ENCODE data around the gene TEX36.
"Not testable (repeated sequence)": the region's sequence is repeated elsewhere in the genome, so short reads cannot be mapped to it uniquely, and the experiment has no call there.

The TEX36 gene

GRCh38 chr10:125659071-125659470 lies 23.9 kb downstream of the TEX36 start:
- Histone ChIP-seq H3K27me3 (ENCODE audit: control insufficient read depth, insufficient read depth, low read length) (no peaks in the 10 kb centered on the region), H3K9me3 (ENCODE audit: control insufficient read depth, insufficient read depth, low read length) (no peaks in the 10 kb centered on the region), H3K36me3 (ENCODE audit: control insufficient read depth, insufficient read depth, low read length) (no peaks in the 10 kb centered on the region), H3K27ac (ENCODE audit: low read depth, low read length) (no peak overlapping the region), H3K4me1 (ENCODE audit: control insufficient read depth, insufficient read depth, low read length) (no peaks in the 10 kb centered on the region), H3K9ac (ENCODE audit: low read depth, low read length) (no peak overlapping the region), H3K4me3 (ENCODE audit: low read depth, low read length) (no peak overlapping the region)

- no peaks in the 10 kb centered on the region for H3K36me3 ChIP-seq (ENCODE audit: control insufficient read depth, insufficient read depth, low read length)
- no peaks in the 10 kb centered on the region for H3K4me1 ChIP-seq (ENCODE audit: control insufficient read depth, insufficient read depth, low read length)
- no peaks in the 10 kb centered on the region for H3K27me3 ChIP-seq (ENCODE audit: control insufficient read depth, insufficient read depth, low read length)
- no peaks in the 10 kb centered on the region for H3K9me3 ChIP-seq (ENCODE audit: control insufficient read depth, insufficient read depth, low read length)
- H3K27ac ChIP-seq (ENCODE audit: low read depth, low read length): no peak overlapping the region
- H3K4me3 ChIP-seq (ENCODE audit: low read depth, low read length): no peak overlapping the region
- no peak overlapping the region for H3K9ac ChIP-seq (ENCODE audit: low read depth, low read length)
Observed at GRCh38 chr10:125656523-125656922, 26.4 kb downstream of the TEX36 start.

- H3K36me3 ChIP-seq (ENCODE audit: control insufficient read depth, insufficient read depth, low read length); H3K4me3 ChIP-seq (ENCODE audit: low read depth, low read length); H3K27ac ChIP-seq (ENCODE audit: low read depth, low read length); H3K9ac ChIP-seq (ENCODE audit: low read depth, low read length); H3K27me3 ChIP-seq (ENCODE audit: control insufficient read depth, insufficient read depth, low read length); H3K9me3 ChIP-seq (ENCODE audit: control insufficient read depth, insufficient read depth, low read length); H3K4me1 ChIP-seq (ENCODE audit: control insufficient read depth, insufficient read depth, low read length): not testable (repeated sequence)
Observed at GRCh38 chr10:125653113-125653512, 29.9 kb downstream of the TEX36 start.

- Histone ChIP-seq H3K9me3 (ENCODE audit: control insufficient read depth, insufficient read depth, low read length) (peaks cover 21% of the 10 kb centered on the region), H3K36me3 (ENCODE audit: control insufficient read depth, insufficient read depth, low read length) (no peaks in the 10 kb centered on the region), H3K27me3 (ENCODE audit: control insufficient read depth, insufficient read depth, low read length) (no peaks in the 10 kb centered on the region), H3K4me1 (ENCODE audit: control insufficient read depth, insufficient read depth, low read length) (no peaks in the 10 kb centered on the region), H3K9ac (ENCODE audit: low read depth, low read length) (no peak overlapping the region), H3K27ac (ENCODE audit: low read depth, low read length) (no peak overlapping the region), H3K4me3 (ENCODE audit: low read depth, low read length) (no peak overlapping the region; the same call in 1 of the 2 replicates)
Observed at GRCh38 chr10:125646311-125646710, 36.7 kb downstream of the TEX36 start.

GRCh38 chr10:125641398-125641797 lies 41.6 kb downstream of the TEX36 start:
- Histone ChIP-seq H3K36me3 (ENCODE audit: control insufficient read depth, insufficient read depth, low read length) (no peaks in the 10 kb centered on the region), H3K9ac (ENCODE audit: low read depth, low read length) (no peak overlapping the region), H3K27ac (ENCODE audit: low read depth, low read length) (no peak overlapping the region), H3K4me3 (ENCODE audit: low read depth, low read length) (no peak overlapping the region), H3K27me3 (ENCODE audit: control insufficient read depth, insufficient read depth, low read length) (no peaks in the 10 kb centered on the region), H3K9me3 (ENCODE audit: control insufficient read depth, insufficient read depth, low read length) (peaks cover 7% of the 10 kb centered on the region; the same call in 1 of the 2 replicates), H3K4me1 (ENCODE audit: control insufficient read depth, insufficient read depth, low read length) (0 out of 2 replicates have a peak, but pooled peaks cover 8% of the 10 kb centered on the region)

- H3K9ac ChIP-seq (ENCODE audit: low read depth, low read length): no peak overlapping the region
- H3K27me3 ChIP-seq (ENCODE audit: control insufficient read depth, insufficient read depth, low read length): no peaks in the 10 kb centered on the region
- 0 out of 2 replicates have a peak, but pooled peaks cover 8% of the 10 kb centered on the region for H3K4me1 ChIP-seq (ENCODE audit: control insufficient read depth, insufficient read depth, low read length)
Observed at GRCh38 chr10:125640653-125641052, 42.3 kb downstream of the TEX36 start.

GRCh38 chr10:125639846-125640245 lies 43.1 kb downstream of the TEX36 start:
- H3K4me1 ChIP-seq (ENCODE audit: control insufficient read depth, insufficient read depth, low read length): 0 out of 2 replicates have a peak, but pooled peaks cover 8% of the 10 kb centered on the region
- no peaks in the 10 kb centered on the region for H3K27me3 ChIP-seq (ENCODE audit: control insufficient read depth, insufficient read depth, low read length)
- no peak overlapping the region for H3K4me3 ChIP-seq (ENCODE audit: low read depth, low read length)
- no peak overlapping the region for H3K27ac ChIP-seq (ENCODE audit: low read depth, low read length)
- no peaks in the 10 kb centered on the region for H3K36me3 ChIP-seq (ENCODE audit: control insufficient read depth, insufficient read depth, low read length)
- no peak overlapping the region for H3K9ac ChIP-seq (ENCODE audit: low read depth, low read length)
- H3K9me3 ChIP-seq (ENCODE audit: control insufficient read depth, insufficient read depth, low read length): no peaks in the 10 kb centered on the region; the same call in 1 of the 2 replicates

More at GRCh38 chr10:125640653-125641052, 42.3 kb downstream of the TEX36 start:
- no peaks in the 10 kb centered on the region for H3K36me3 ChIP-seq (ENCODE audit: control insufficient read depth, insufficient read depth, low read length)
- H3K27ac ChIP-seq (ENCODE audit: low read depth, low read length): no peak overlapping the region
- H3K9me3 ChIP-seq (ENCODE audit: control insufficient read depth, insufficient read depth, low read length): no peaks in the 10 kb centered on the region; the same call in 1 of the 2 replicates
- H3K4me3 ChIP-seq (ENCODE audit: low read depth, low read length): no peak overlapping the region

GRCh38 chr10:125638555-125638954 lies 44.4 kb downstream of the TEX36 start:
- Histone ChIP-seq H3K27ac (ENCODE audit: low read depth, low read length) (no peak overlapping the region), H3K36me3 (ENCODE audit: control insufficient read depth, insufficient read depth, low read length) (no peaks in the 10 kb centered on the region), H3K4me3 (ENCODE audit: low read depth, low read length) (no peak overlapping the region), H3K27me3 (ENCODE audit: control insufficient read depth, insufficient read depth, low read length) (no peaks in the 10 kb centered on the region), H3K4me1 (ENCODE audit: control insufficient read depth, insufficient read depth, low read length) (0 out of 2 replicates have a peak, but pooled peaks cover 8% of the 10 kb centered on the region), H3K9ac (ENCODE audit: low read depth, low read length) (no peak overlapping the region), H3K9me3 (ENCODE audit: control insufficient read depth, insufficient read depth, low read length) (no peaks in the 10 kb centered on the region)

GRCh38 chr10:125637496-125637895 lies 45.5 kb downstream of the TEX36 start:
- Histone ChIP-seq H3K27me3 (ENCODE audit: control insufficient read depth, insufficient read depth, low read length) (no peaks in the 10 kb centered on the region), H3K27ac (ENCODE audit: low read depth, low read length) (no peak overlapping the region), H3K9me3 (ENCODE audit: control insufficient read depth, insufficient read depth, low read length) (no peaks in the 10 kb centered on the region), H3K4me3 (ENCODE audit: low read depth, low read length) (no peak overlapping the region), H3K9ac (ENCODE audit: low read depth, low read length) (no peak overlapping the region), H3K36me3 (ENCODE audit: control insufficient read depth, insufficient read depth, low read length) (no peaks in the 10 kb centered on the region), H3K4me1 (ENCODE audit: control insufficient read depth, insufficient read depth, low read length) (0 out of 2 replicates have a peak, but pooled peaks cover 8% of the 10 kb centered on the region)

- H3K4me3 ChIP-seq (ENCODE audit: low read depth, low read length): no peak overlapping the region
- H3K9ac ChIP-seq (ENCODE audit: low read depth, low read length): no peak overlapping the region
- H3K27me3 ChIP-seq (ENCODE audit: control insufficient read depth, insufficient read depth, low read length): no peaks in the 10 kb centered on the region
- H3K9me3 ChIP-seq (ENCODE audit: control insufficient read depth, insufficient read depth, low read length): no peaks in the 10 kb centered on the region
- no peaks in the 10 kb centered on the region for H3K36me3 ChIP-seq (ENCODE audit: control insufficient read depth, insufficient read depth, low read length)
- H3K4me1 ChIP-seq (ENCODE audit: control insufficient read depth, insufficient read depth, low read length): 0 out of 2 replicates have a peak, but pooled peaks cover 8% of the 10 kb centered on the region
- no peak overlapping the region for H3K27ac ChIP-seq (ENCODE audit: low read depth, low read length)
Observed at GRCh38 chr10:125634606-125635005, 48.4 kb downstream of the TEX36 start.

- H3K4me3 ChIP-seq (ENCODE audit: low read depth, low read length): no peak overlapping the region
- 0 out of 2 replicates have a peak, but pooled peaks cover 8% of the 10 kb centered on the region for H3K4me1 ChIP-seq (ENCODE audit: control insufficient read depth, insufficient read depth, low read length)
- H3K36me3 ChIP-seq (ENCODE audit: control insufficient read depth, insufficient read depth, low read length): no peaks in the 10 kb centered on the region
- no peak overlapping the region for H3K27ac ChIP-seq (ENCODE audit: low read depth, low read length)
- H3K9me3 ChIP-seq (ENCODE audit: control insufficient read depth, insufficient read depth, low read length): no peaks in the 10 kb centered on the region
- H3K9ac ChIP-seq (ENCODE audit: low read depth, low read length): no peak overlapping the region
- H3K27me3 ChIP-seq (ENCODE audit: control insufficient read depth, insufficient read depth, low read length): no peaks in the 10 kb centered on the region
Observed at GRCh38 chr10:125633517-125633999, 49.4 kb downstream of the TEX36 start.
